HCT116 (cell line): ENCODE results near the gene HK3. TPM values are rescaled to one million over a fixed set of nuclear protein-coding genes. Genes with fewer than 3 reads are reported as not detected.

Source experiments
- ATAC-seq: fragments of 200-7000 bp; cut with Tn5 transposase; 2 replicates; pipeline ENCODE4 v1.9.1; 2020; ENCODE audit warnings: mild to moderate bottlenecking, moderate library complexity
- BruUV-seq: library from RNA; stranded (reverse); fragments of 400-500 nt; replicated peaks from 2 replicates; lab custom pipeline; 2021; lab: Mats Ljungman, UMichigan
- CTCF ChIA-PET: fragments of 300-600 bp; sonication (Branson Sonifier 250); formaldehyde crosslinking; loops from one replicate; lab custom pipeline; 2021; ENCODE audit warnings: antibody characterized with exemption; lab: Charles Lee
- POLR2A ChIA-PET: fragments of 300-600, 350-600 bp; sonication (Branson Sonifier 250); formaldehyde crosslinking; loops from one replicate; lab custom pipeline; 2021; ENCODE audit warnings: antibody characterized with exemption; lab: Charles Lee
- RAD21 ChIA-PET, 2 experiments: fragments of 300-600 bp; sonication (Branson Sonifier 250); formaldehyde crosslinking; loops; one replicate each; lab custom pipeline; 2023; ENCODE audit warnings: low total read pairs in 2 of 2; ENCODE audit not compliant: uncharacterized antibody in 2 of 2, unreplicated experiment in 2 of 2, low non-redundant PET in 1 of 2; lab: Charles Lee
- DNase-seq: peaks from one replicate; pipeline ENCODE4 v3.0.0-alpha.2; 2010; ENCODE audit warnings: low read depth, low spot score
- H2AFZ ChIP-seq: fragments of 200-600 bp; shearing (Covaris generic), sonication (generic); 2 replicates; pipeline ENCODE4 v1.6.1; 2017; ENCODE audit warnings: low read depth, mixed run types, mixed read lengths, antibody characterized with exemption, low read length; ENCODE audit not compliant: poor library complexity, severe bottlenecking
- H3K27ac ChIP-seq: 2 replicates; pipeline ENCODE4 v1.5.1; 2012; ENCODE audit warnings: low read depth, low read length
- H3K27me3 ChIP-seq: fragments of 200-600 bp; sonication (generic); 2 replicates; pipeline ENCODE4 v1.6.1; 2016; ENCODE audit warnings: mixed run types, low read length, mixed read lengths; ENCODE audit not compliant: insufficient read depth
- H3K36me3 ChIP-seq, 2 experiments: fragments of 200-500 bp in 1 of 2; fragments of 200-600 bp in 1 of 2; sonication (Bioruptor generic) in 1 of 2; sonication (generic) in 1 of 2; 2 replicates each; pipeline versions ENCODE4 v1.5.1 to v1.6.1; 2014 to 2016; ENCODE audit warnings: low read length in 2 of 2, inconsistent platforms in 1 of 2, mixed read lengths in 1 of 2, mixed run types in 1 of 2; ENCODE audit not compliant: insufficient read depth in 2 of 2, control insufficient read depth in 1 of 2
- H3K4me1 ChIP-seq, 2 experiments: fragments of 200-600 bp in 1 of 2; sonication (generic) in 1 of 2; 2 replicates each; pipeline versions ENCODE4 v1.5.1 to v1.6.1; 2012 to 2017; ENCODE audit warnings: low read length in 2 of 2, inconsistent platforms in 1 of 2, mild to moderate bottlenecking in 1 of 2, mixed read lengths in 1 of 2, mixed run types in 1 of 2, moderate library complexity in 1 of 2; ENCODE audit not compliant: insufficient read depth in 2 of 2, control insufficient read depth in 1 of 2
- H3K4me2 ChIP-seq: fragments of 200-600 bp; sonication (generic); 2 replicates; pipeline ENCODE4 v1.6.1; 2017; ENCODE audit warnings: mixed run types, low read length, mixed read lengths
- H3K4me3 ChIP-seq, 2 experiments: fragments of 200-600 bp in 1 of 2; sonication (generic) in 1 of 2; replicated peaks in 1 of 2; 2 replicates each; pipeline ENCODE4 v1.5.1; 2011 to 2016; ENCODE audit warnings: low read length in 2 of 2, control low read depth in 1 of 2, low read depth in 1 of 2, mild to moderate bottlenecking in 1 of 2, mixed read lengths in 1 of 2, mixed run types in 1 of 2
- H3K79me2 ChIP-seq: fragments of 200-600 bp; sonication (generic); 2 replicates; pipeline ENCODE4 v1.6.1; 2017; ENCODE audit warnings: mild to moderate bottlenecking, mixed run types, low read length, moderate library complexity, mixed read lengths; ENCODE audit not compliant: insufficient read depth
- H3K9ac ChIP-seq: fragments of 200-600 bp; sonication (generic); 2 replicates; pipeline ENCODE4 v1.6.1; 2016; ENCODE audit warnings: low read length, mixed read lengths
- H3K9me2 ChIP-seq: fragments of 200-600 bp; sonication (generic), shearing (Covaris generic); 2 replicates; pipeline ENCODE4 v1.6.1; 2017; ENCODE audit warnings: mixed run types, mild to moderate bottlenecking, moderate library complexity; ENCODE audit not compliant: insufficient read depth
- H3K9me3 ChIP-seq, 2 experiments: fragments of 200-500 bp in 1 of 2; fragments of 200-600 bp in 1 of 2; sonication (Bioruptor generic) in 1 of 2; sonication (generic) in 1 of 2; 2 replicates each; pipeline ENCODE4 v1.6.1; 2014 to 2017; ENCODE audit warnings: low read length in 2 of 2, mixed read lengths in 2 of 2, inconsistent platforms in 1 of 2, low read depth in 1 of 2, mild to moderate bottlenecking in 1 of 2, mixed run types in 1 of 2, moderate library complexity in 1 of 2; ENCODE audit not compliant: control insufficient read depth in 1 of 2, insufficient read depth in 1 of 2
- H4K20me1 ChIP-seq: fragments of 200-600 bp; sonication (generic), shearing (Covaris generic); 2 replicates; pipeline ENCODE4 v1.6.1; 2017; ENCODE audit warnings: mixed run types, mild to moderate bottlenecking, moderate library complexity; ENCODE audit not compliant: insufficient read depth
- CEBPB ChIP-seq: IDR thresholded peaks from 2 replicates; pipeline ENCODE4 v1.6.1; 2012; ENCODE audit warnings: low read depth
- EGR1 ChIP-seq: IDR thresholded peaks from 2 replicates; pipeline ENCODE4 v1.6.1; 2012; ENCODE audit warnings: low read depth
- ELF1 ChIP-seq: IDR thresholded peaks from 2 replicates; pipeline ENCODE4 v1.6.1; 2012; ENCODE audit warnings: low read depth, borderline replicate concordance
- EZH2 ChIP-seq: fragments of 200-600 bp; sonication (generic); IDR thresholded peaks from 2 replicates; pipeline ENCODE4 v1.6.1; 2017; ENCODE audit warnings: antibody characterized with exemption, mixed run types
- EZH2phosphoT487 ChIP-seq: fragments of 200-600 bp; IDR thresholded peaks from 2 replicates; pipeline ENCODE4 v1.6.1; 2018; ENCODE audit warnings: antibody characterized with exemption, borderline replicate concordance
- FOSL1 ChIP-seq: IDR thresholded peaks from 2 replicates; pipeline ENCODE4 v1.6.1; 2012; ENCODE audit warnings: low read depth
- POLR2A ChIP-seq: IDR thresholded peaks from 2 replicates; pipeline ENCODE4 v1.7.0; 2011; ENCODE audit warnings: borderline replicate concordance; ENCODE audit not compliant: insufficient read depth, insufficient read length; ENCODE audit errors: extremely low read depth
- POLR2AphosphoS5 ChIP-seq: IDR thresholded peaks from 2 replicates; pipeline ENCODE4 v1.6.1; 2011; ENCODE audit warnings: mild to moderate bottlenecking, low read depth, low read length, moderate library complexity
- RAD21 ChIP-seq: IDR thresholded peaks from 2 replicates; pipeline ENCODE4 v1.6.1; 2012; ENCODE audit warnings: low read depth, mild to moderate bottlenecking
- REST ChIP-seq: IDR thresholded peaks from 2 replicates; pipeline ENCODE4 v1.6.1; 2012; ENCODE audit warnings: low read depth
- SIN3A ChIP-seq: IDR thresholded peaks from 2 replicates; pipeline ENCODE4 v1.6.1; 2012; ENCODE audit warnings: low read depth
- SRF ChIP-seq: IDR thresholded peaks from 2 replicates; pipeline ENCODE4 v1.6.1; 2012; ENCODE audit warnings: low read depth
- TCF7L2 ChIP-seq: IDR thresholded peaks from 2 replicates; pipeline ENCODE4 v1.7.0; 2011; ENCODE audit warnings: borderline replicate concordance, inconsistent platforms; ENCODE audit not compliant: insufficient read depth, insufficient read length; ENCODE audit errors: extremely low read depth
- YY1 ChIP-seq: IDR thresholded peaks from 2 replicates; pipeline ENCODE4 v1.6.1; 2011; ENCODE audit warnings: low read length, low read depth, moderate library complexity, mild to moderate bottlenecking; ENCODE audit not compliant: insufficient replicate concordance; ENCODE audit errors: extremely low read depth
- ZFX ChIP-seq: fragments of 450-650 bp; IDR thresholded peaks from 2 replicates; pipeline ENCODE4 v1.6.1; 2017
- intact Hi-C: fragments of 100-400 bp; cut with micrococcal nuclease; formaldehyde crosslinking; loops from 2 replicates; pipeline ENCODE4 v1.10.0; 2022
- total RNA-seq: library from RNA; stranded (reverse); gene quantifications from one replicate; pipeline ENCODE4 v1.2.1, GENCODE V29; 2021; ENCODE audit not compliant: unreplicated experiment
- TF ChIP-seq, protein P1 (sequence below): IDR thresholded peaks from 2 replicates; pipeline ENCODE4 v1.6.1; 2011; ENCODE audit warnings: mild to moderate bottlenecking, low read length, moderate library complexity; ENCODE audit not compliant: insufficient replicate concordance; ENCODE audit errors: extremely low read depth
- TF ChIP-seq, protein P2 (sequence below), 3 experiments: fragments of 200-600 bp in 1 of 3; sonication (generic) in 1 of 3; IDR thresholded peaks in 2 of 3; conservative IDR thresholded peaks in 1 of 3; 2 replicates each; pipeline ENCODE4 v1.5.1; 2012 to 2017; ENCODE audit warnings: low read depth in 2 of 3, low read length in 2 of 3, antibody characterized with exemption in 1 of 3, borderline replicate concordance in 1 of 3, control low read depth in 1 of 3, mild to moderate bottlenecking in 1 of 3, mixed read lengths in 1 of 3, mixed run types in 1 of 3, moderate library complexity in 1 of 3; ENCODE audit not compliant: insufficient read depth in 1 of 3

Gene HK3
- total RNA-seq, 1 experiment from 2014 or later: 0.30 TPM

DNA sequence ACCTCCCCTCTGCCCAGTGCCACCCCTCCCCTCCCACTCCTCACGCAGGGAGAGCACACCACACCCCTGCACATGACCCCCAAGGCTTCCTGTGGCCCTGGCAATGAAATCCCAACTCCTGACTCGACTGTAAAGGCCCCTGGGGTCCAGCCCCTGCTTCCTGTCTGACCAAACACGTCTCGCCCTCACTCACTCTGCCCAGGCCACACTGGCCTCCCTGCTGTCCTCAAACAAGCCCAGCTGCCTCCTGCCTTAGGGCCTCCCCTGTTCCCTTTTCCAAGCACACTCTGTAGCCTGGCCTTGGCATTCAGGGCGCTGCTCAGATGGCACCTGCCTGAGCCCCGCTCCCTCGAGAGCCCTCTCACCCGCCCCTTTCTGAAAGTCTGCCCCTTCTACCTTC lies 42.4 kb downstream of the HK3 start:
- Histone ChIP-seq H3K9ac (no peak overlapping the region), H3K4me3 (no peak overlapping the region), H3K4me1 (no peaks in the 10 kb centered on the region), H3K27me3 (no peaks in the 10 kb centered on the region), H3K36me3 (no peaks in the 10 kb centered on the region), H3K9me2 (no peaks in the 10 kb centered on the region), H3K79me2 (no peaks in the 10 kb centered on the region), H4K20me1 (no peaks in the 10 kb centered on the region), H3K9me3 (no peaks in the 10 kb centered on the region), H3K27ac (no peak overlapping the region), H2AFZ (no peak overlapping the region), H3K4me2 (no peak overlapping the region)
- intact Hi-C loops: no loop called here
- BruUV-seq: no TSS peak
- DNase-seq: no peak
- RAD21 ChIA-PET: no interaction called here
- TF ChIP-seq CEBPB (no peak), POLR2AphosphoS5 (no peak), FOSL1 (no peak), RAD21 (no peak), EZH2phosphoT487 (no peak), SIN3A (no peak), EZH2 (no peak), ZFX (no peak), EGR1 (no peak), YY1 (no peak), SRF (no peak), REST (no peak), ELF1 (no peak), TCF7L2 (no peak), POLR2A (no peak)
- TF ChIP-seq, protein P1, sequence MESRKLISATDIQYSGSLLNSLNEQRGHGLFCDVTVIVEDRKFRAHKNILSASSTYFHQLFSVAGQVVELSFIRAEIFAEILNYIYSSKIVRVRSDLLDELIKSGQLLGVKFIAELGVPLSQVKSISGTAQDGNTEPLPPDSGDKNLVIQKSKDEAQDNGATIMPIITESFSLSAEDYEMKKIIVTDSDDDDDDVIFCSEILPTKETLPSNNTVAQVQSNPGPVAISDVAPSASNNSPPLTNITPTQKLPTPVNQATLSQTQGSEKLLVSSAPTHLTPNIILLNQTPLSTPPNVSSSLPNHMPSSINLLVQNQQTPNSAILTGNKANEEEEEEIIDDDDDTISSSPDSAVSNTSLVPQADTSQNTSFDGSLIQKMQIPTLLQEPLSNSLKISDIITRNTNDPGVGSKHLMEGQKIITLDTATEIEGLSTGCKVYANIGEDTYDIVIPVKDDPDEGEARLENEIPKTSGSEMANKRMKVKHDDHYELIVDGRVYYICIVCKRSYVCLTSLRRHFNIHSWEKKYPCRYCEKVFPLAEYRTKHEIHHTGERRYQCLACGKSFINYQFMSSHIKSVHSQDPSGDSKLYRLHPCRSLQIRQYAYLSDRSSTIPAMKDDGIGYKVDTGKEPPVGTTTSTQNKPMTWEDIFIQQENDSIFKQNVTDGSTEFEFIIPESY: no peak
- TF ChIP-seq, protein P2, sequence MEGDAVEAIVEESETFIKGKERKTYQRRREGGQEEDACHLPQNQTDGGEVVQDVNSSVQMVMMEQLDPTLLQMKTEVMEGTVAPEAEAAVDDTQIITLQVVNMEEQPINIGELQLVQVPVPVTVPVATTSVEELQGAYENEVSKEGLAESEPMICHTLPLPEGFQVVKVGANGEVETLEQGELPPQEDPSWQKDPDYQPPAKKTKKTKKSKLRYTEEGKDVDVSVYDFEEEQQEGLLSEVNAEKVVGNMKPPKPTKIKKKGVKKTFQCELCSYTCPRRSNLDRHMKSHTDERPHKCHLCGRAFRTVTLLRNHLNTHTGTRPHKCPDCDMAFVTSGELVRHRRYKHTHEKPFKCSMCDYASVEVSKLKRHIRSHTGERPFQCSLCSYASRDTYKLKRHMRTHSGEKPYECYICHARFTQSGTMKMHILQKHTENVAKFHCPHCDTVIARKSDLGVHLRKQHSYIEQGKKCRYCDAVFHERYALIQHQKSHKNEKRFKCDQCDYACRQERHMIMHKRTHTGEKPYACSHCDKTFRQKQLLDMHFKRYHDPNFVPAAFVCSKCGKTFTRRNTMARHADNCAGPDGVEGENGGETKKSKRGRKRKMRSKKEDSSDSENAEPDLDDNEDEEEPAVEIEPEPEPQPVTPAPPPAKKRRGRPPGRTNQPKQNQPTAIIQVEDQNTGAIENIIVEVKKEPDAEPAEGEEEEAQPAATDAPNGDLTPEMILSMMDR (IDR thresholded peaks at IDR 0.05 in 2 of 3, conservative IDR thresholded peaks at IDR 0.05 in 1 of 3; ENCODE audit: borderline replicate concordance in 1 of 3, insufficient read depth in 1 of 3, low read depth in 2 of 3, low read length in 2 of 3): no peak
- ATAC-seq: no peak
- CTCF ChIA-PET: no interaction called here
- POLR2A ChIA-PET: no interaction called here
